GM20000 (cell line): ENCODE measurements around the gene CXCL8.

Experiments
- DNase-seq: peaks from one replicate; pipeline ENCODE4 v3.0.0; 2012; ENCODE audit warnings: low spot score
- TF ChIP-seq, protein P1 (sequence below): IDR thresholded peaks from 2 replicates; pipeline ENCODE4 v1.5.1; 2012; ENCODE audit warnings: mild to moderate bottlenecking, control low read depth; ENCODE audit errors: extremely low read depth, missing control alignments

The CXCL8 gene

DNA sequence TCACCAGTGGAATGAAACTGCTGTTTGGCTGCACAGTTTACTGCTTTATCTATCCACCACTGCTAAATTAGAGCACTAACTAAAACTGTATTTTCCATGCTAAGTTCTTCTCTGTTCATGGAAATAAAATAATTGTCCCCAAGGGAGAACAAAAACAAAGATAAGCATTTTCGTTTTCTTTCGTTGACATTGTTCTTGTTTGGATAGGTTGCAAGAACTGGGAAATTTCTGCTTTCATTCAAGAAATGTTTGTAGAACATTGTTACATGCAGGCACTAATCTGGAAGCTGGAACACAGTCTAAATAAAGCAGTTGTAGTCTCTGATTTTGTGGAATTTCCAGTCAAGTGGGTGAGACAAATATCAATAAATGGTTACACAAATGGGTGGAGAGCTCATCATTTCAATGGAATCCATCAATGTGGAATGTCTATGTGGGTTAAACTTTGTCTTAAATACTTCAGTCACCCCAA is 5.8 kb upstream of the CXCL8 start:
- DNase-seq = no peak
- TF ChIP-seq, protein P1, sequence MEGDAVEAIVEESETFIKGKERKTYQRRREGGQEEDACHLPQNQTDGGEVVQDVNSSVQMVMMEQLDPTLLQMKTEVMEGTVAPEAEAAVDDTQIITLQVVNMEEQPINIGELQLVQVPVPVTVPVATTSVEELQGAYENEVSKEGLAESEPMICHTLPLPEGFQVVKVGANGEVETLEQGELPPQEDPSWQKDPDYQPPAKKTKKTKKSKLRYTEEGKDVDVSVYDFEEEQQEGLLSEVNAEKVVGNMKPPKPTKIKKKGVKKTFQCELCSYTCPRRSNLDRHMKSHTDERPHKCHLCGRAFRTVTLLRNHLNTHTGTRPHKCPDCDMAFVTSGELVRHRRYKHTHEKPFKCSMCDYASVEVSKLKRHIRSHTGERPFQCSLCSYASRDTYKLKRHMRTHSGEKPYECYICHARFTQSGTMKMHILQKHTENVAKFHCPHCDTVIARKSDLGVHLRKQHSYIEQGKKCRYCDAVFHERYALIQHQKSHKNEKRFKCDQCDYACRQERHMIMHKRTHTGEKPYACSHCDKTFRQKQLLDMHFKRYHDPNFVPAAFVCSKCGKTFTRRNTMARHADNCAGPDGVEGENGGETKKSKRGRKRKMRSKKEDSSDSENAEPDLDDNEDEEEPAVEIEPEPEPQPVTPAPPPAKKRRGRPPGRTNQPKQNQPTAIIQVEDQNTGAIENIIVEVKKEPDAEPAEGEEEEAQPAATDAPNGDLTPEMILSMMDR = no peak

DNA sequence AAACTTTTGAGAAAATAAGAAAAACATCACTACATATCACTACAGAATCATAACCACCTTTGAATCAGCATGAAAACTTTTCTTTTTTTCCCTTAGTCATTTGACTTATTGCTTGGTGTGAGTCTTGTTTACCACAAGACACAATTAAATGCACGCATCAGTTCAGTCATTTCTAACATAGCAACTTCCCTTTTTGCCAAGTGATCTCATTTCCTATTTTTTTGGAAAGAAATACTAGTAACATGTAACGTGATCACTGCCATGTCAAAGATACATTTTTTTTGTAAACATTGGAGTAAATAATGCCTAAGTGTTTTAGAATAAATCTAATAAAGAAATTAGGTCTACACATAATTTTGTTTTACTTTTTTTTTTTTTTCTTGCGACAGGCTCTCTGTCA is 5.1 kb upstream of the CXCL8 start:
- TF ChIP-seq, protein P1 = no peak
- DNase-seq = peak; percentile 40

DNA sequence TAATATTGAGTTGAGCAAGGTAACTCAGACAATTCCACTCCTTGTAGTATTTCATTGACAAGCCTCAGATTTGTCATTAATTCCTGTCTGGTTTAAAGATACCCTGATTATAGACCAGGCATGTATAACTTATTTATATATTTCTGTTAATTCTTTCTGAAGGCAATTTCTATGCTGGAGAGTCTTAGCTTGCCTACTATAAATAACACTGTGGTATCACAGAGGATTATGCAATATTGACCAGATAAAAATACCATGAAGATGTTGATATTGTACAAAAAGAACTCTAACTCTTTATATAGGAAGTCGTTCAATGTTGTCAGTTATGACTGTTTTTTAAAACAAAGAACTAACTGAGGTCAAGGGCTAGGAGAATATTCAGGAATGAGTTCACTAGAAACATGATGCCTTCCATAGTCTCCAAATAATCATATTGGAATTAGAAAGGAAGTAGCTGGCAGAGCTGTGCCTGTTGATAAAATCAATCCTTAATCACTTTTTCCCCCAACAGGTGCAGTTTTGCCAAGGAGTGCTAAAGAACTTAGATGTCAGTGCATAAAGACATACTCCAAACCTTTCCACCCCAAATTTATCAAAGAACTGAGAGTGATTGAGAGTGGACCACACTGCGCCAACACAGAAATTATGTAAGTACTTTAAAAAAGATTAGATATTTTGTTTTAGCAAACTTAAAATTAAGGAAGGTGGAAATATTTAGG is 821 bp downstream of the CXCL8 start:
- no peak for DNase-seq

DNA sequence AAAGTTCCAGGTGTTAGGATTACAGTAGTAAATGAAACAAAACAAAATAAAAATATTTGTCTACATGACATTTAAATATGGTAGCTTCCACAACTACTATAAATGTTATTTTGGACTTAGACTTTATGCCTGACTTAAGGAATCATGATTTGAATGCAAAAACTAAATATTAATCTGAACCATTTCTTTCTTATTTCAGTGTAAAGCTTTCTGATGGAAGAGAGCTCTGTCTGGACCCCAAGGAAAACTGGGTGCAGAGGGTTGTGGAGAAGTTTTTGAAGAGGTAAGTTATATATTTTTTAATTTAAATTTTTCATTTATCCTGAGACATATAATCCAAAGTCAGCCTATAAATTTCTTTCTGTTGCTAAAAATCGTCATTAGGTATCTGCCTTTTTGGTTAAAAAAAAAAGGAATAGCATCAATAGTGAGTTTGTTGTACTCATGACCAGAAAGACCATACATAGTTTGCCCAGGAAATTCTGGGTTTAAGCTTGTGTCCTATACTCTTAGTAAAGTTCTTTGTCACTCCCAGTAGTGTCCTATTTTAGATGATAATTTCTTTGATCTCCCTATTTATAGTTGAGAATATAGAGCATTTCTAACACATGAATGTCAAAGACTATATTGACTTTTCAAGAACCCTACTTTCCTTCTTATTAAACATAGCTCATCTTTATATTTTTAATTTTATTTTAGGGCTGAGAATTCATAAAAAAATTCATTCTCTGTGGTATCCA is 1.6 kb downstream of the CXCL8 start:
- no peak for DNase-seq
- TF ChIP-seq, protein P1 = no peak

More for the DNA sequence above, 821 bp downstream of the CXCL8 start:
- TF ChIP-seq, protein P1 = no peak

DNA sequence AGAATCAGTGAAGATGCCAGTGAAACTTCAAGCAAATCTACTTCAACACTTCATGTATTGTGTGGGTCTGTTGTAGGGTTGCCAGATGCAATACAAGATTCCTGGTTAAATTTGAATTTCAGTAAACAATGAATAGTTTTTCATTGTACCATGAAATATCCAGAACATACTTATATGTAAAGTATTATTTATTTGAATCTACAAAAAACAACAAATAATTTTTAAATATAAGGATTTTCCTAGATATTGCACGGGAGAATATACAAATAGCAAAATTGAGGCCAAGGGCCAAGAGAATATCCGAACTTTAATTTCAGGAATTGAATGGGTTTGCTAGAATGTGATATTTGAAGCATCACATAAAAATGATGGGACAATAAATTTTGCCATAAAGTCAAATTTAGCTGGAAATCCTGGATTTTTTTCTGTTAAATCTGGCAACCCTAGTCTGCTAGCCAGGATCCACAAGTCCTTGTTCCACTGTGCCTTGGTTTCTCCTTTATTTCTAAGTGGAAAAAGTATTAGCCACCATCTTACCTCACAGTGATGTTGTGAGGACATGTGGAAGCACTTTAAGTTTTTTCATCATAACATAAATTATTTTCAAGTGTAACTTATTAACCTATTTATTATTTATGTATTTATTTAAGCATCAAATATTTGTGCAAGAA is 2.3 kb downstream of the CXCL8 start:
- no peak for DNase-seq
- TF ChIP-seq, protein P1 = no peak

DNA sequence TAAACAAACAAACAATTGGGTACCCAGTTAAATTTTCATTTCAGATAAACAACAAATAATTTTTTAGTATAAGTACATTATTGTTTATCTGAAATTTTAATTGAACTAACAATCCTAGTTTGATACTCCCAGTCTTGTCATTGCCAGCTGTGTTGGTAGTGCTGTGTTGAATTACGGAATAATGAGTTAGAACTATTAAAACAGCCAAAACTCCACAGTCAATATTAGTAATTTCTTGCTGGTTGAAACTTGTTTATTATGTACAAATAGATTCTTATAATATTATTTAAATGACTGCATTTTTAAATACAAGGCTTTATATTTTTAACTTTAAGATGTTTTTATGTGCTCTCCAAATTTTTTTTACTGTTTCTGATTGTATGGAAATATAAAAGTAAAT is 2.9 kb downstream of the CXCL8 start:
- DNase-seq = no peak
- TF ChIP-seq, protein P1 = no peak

DNA sequence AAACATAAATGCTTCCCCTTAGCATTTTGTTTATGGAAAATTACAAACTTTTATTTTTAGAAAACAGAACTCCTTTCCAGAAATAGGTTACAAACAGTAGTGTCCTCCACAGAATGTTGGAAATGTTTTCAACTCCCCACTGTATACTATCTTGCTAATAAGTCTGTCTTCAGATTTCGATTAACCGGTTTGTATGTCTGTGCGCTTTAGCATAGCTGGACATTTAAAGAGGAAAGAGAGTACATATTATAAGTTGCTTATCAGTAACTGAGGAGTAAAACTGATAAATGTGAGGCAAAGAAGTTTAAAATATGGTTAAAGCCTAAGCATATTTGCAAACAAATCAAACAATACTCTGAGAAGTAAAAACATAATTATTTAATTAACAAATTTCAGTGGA is 3.4 kb downstream of the CXCL8 start:
- TF ChIP-seq, protein P1 = no peak
- no peak for DNase-seq
